Activated T-cell treated with anti-CD3 and anti-CD28 coated beads, Interleukin-2, amount 50 U/mL, for 1 hour (primary cell): Measurements from ENCODE around the gene COBLL1.
"Not testable (repeated sequence)": the region's sequence is repeated elsewhere in the genome, so short reads cannot be mapped to it uniquely, and the experiment has no call there.

Experiments used
- DNase-seq: peaks from one replicate; pipeline ENCODE4 v3.0.0-alpha.2; 2020

COBLL1 gene, protein sequence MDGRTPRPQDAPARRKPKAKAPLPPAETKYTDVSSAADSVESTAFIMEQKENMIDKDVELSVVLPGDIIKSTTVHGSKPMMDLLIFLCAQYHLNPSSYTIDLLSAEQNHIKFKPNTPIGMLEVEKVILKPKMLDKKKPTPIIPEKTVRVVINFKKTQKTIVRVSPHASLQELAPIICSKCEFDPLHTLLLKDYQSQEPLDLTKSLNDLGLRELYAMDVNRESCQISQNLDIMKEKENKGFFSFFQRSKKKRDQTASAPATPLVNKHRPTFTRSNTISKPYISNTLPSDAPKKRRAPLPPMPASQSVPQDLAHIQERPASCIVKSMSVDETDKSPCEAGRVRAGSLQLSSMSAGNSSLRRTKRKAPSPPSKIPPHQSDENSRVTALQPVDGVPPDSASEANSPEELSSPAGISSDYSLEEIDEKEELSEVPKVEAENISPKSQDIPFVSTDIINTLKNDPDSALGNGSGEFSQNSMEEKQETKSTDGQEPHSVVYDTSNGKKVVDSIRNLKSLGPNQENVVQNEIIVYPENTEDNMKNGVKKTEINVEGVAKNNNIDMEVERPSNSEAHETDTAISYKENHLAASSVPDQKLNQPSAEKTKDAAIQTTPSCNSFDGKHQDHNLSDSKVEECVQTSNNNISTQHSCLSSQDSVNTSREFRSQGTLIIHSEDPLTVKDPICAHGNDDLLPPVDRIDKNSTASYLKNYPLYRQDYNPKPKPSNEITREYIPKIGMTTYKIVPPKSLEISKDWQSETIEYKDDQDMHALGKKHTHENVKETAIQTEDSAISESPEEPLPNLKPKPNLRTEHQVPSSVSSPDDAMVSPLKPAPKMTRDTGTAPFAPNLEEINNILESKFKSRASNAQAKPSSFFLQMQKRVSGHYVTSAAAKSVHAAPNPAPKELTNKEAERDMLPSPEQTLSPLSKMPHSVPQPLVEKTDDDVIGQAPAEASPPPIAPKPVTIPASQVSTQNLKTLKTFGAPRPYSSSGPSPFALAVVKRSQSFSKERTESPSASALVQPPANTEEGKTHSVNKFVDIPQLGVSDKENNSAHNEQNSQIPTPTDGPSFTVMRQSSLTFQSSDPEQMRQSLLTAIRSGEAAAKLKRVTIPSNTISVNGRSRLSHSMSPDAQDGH

GRCh38 chr2:164841719-164842623 is at the start of gene COBLL1:
TSS of gene COBLL1 (minus strand) at chr2:164841823. CDS start at chr2:164841196, 627 bp downstream.
- peak; percentile 26 for DNase-seq

GRCh38 chr2:164890544-164890943 is 48.9 kb upstream of the COBLL1 start:
- DNase-seq = no peak

DNA sequence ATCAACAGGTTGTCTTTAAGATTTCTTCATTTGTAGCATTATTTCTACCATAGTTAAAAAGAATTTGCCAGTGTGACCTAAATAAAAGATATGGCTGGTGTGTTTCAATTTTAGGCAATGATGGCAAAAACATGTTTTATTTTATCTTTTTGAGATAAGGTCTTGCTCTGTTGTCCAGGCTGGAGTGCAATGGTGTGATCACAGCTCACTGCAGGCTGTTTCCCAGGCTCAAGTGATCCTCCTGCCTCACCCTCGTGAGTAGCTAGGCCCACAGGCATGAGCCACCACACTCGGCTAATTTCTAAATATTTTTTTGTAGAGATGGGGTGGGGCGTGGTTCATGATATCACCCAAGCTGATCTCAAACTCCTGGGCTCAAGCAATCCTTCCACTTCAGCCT is 47.0 kb upstream of the COBLL1 start:
- no peak for DNase-seq

GRCh38 chr2:164887434-164888144 is 46.0 kb upstream of the COBLL1 start:
- no peak for DNase-seq

- DNase-seq = no peak
Observed at GRCh38 chr2:164882276-164882675, 40.7 kb upstream of the COBLL1 start.

DNA sequence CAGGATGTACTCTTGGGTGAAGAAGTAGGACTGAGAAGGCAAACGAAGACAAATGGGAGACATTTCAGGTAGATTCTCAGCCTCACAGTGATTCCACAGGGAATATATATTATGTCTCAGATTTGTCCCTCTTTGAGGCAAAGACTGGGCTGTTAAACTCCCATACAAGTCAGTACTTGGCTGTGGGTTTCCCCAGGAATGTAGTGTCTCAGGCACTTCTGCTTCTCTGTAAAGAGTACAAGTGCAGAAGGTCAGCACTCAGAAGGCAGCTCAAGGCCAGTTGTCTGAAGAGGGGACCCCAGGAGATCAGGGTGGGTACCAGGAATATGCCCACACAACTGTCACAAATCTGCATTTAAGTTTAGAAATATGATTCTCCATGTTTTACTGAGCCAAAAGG is 39.9 kb upstream of the COBLL1 start:
- no peak for DNase-seq

- DNase-seq = no peak
Observed at GRCh38 chr2:164879901-164880535, 38.4 kb upstream of the COBLL1 start.

- no peak for DNase-seq
Observed at GRCh38 chr2:164877927-164878326, 36.3 kb upstream of the COBLL1 start.

DNA sequence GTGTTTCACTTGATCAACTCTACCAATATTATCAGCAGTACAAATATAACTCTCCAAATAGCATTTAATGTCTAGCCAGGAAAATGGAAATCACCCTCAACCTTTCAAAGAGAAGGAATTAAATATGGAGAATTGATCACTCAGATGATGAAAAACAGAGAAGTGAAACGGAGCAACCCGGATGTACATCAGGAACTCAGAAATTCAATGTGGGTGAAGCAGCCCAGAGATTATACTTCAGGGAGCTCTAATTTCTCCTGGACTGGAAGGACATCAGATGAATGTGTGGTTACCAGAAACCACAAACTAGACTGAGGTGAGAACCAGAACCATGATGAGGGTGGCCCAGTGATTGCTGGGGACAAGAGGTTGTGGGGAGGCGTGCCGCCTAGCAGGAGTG is 35.5 kb upstream of the COBLL1 start:
- no peak for DNase-seq

DNA sequence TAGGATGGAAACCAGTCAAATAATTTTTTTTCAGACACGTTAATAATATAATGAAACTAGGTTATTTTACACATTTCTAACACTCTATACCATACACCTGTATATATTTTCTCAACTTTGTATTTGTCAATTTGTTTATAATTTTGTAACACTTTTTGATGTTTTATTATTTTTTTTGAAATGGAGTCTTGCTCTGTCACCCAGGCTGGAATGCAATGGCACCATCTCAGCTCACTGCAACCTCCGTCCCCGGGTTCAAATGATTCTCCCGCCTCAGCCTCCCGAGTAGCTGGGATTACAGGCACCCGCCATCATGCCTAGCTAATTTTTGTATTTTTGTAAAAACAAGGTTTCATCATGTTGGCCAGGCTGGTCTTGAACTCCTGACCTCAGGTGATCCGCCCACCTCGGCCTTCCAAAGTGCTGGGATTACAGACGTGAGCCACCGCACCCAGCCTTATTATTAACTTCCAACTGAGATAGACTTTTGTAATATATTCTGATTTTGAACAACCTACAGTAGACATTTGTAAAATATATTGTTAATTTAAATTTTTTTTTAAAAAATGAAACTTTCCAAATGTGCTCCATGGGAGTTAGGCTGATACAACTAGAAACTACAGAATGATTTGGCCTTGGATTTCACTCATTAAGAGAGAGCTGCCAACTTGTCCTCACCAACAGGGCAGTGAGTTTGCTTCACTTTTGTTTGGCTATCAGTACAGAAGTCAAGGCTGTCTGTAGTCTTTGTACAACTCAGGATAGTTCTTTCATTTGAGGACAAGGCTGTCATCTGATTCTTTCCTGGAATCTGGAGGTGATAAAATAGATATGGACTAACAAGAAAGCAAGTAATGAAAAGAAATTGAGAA is 33.9 kb upstream of the COBLL1 start:
- DNase-seq = no peak

DNA sequence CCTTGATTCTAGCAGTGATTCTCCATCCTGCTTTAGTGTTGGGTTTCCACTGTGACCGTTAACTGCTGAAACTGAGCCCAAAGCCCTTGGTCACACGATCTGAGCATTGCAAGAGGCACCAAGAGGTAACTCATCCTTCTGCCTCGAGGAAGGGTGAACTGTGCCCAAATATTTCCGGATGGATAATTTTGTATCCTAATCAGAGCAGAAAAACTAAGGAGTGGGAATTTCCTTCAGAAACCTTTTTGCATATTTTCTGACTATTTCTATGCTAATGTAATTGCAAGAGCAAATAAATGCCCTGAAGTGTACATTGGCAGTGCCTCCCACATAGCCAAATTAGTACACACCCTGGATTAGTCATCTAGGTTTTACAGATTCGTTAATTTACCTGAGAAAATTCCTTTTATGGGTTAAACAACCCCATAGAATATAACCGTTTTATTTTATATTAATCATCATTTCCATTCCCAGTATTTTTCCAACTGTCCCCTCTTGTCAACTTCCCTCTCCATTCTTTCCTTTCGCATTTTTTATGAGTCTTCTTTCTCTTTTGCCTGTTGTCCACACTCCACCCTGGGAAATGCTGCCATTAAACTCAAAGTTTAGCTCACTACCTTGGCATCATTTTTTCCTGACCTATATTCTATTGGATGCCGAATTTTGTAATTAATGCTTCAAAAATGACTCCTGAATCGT is 31.7 kb upstream of the COBLL1 start:
- DNase-seq = no peak

GRCh38 chr2:164871404-164871803 is 29.8 kb upstream of the COBLL1 start:
- no peak for DNase-seq

- DNase-seq = no peak
Observed at GRCh38 chr2:164869420-164869772, 27.8 kb upstream of the COBLL1 start.

GRCh38 chr2:164868563-164869419 is 27.2 kb upstream of the COBLL1 start:
- no peak for DNase-seq

DNA sequence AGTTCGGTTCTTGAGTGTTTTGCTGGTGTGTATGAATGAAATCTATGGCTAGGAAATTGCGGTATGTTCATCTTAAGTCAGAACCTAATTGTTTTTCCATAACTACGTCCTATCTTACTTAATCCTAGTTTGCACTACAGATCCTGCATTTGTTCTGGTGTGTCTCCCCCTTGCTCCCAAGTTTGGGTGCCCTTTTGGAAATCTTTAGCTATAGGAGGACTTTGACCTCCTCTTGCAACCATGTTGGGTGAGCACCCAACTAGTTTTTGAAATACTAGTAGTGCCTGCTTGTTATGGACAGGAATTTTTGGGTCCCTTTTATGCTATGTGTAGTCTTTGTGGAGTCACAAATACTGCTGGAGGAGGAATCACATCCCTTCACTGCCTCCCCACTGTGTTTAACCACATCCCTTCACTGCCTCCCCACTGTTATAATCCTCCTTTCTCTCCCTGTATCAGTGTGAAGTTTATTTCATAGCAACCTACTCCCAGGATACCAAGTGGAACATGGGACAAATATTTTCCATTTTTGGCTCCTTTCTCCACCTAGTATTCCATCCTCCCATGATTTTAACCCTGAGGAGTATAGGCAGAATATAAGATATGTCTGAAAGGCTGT is 26.3 kb upstream of the COBLL1 start:
- DNase-seq = no peak

DNA sequence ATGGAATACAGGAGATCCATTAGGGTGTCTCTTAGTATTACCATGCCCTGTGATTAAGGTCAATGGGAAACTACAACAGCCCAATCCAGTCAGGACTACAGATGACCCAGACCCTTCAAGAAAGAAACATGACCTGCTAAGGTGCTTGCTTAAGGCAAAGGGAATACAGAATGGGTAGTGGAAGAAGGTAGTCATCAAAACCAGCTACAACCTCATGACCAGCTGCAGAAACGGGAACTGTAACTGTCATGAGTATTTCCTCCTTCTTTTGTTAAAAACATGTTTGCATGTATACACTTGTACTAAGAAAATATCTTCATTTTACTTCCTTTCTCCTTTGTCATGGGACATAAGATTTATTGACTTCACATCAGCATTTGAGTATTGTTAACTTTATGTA is 24.8 kb upstream of the COBLL1 start:
- not testable (repeated sequence) for DNase-seq

DNA sequence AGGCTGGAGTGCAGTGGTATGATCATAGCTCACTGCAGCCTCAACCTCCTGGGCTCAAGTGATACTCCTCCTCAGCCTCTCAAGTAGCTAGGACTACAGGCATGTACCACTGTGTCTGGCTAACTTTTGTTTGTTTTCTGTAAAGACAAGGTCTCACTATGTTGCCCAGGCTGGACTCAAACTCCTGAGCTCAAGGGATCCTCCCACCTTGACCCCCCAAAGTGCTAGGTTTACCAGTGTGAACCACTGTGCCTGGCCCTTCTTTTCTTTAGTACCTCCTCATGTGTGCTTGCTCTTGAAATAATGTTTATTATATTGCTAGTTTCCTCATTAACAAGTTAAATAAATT is 19.0 kb upstream of the COBLL1 start:
- no peak for DNase-seq
